ENCODE results near the gene CYP26B1. TPM values are rescaled to one million over a fixed set of nuclear protein-coding genes. Genes with fewer than 3 reads are reported as not detected.

Gene CYP26B1
- polyA plus RNA-seq, 1 experiment, result 0.27 TPM

DNA sequence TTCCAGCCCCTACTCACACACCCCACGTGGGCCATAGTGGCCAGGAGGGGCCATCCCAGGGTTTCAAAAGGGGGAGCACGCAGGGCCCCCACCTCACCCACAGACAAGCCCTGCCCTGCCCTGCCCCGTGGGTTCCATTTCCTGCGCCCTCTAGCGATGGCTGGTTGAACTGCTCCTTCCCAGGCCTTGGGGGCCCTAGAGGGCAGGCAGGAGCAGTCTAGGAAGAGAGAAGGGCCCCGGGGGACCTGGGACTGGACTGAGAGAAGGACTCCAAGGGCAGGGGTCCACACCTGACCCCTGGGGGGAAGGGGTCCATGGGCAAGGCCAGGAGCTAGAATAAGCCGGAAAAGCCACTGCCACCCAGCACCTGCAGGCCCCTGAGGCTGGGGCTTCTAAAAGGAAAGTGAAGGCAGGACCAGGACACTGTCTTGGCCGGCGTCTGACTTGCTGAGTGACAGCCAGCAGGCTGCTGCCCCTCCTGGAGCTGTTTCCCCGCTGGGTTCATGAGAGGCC is 10.1 kb downstream of the CYP26B1 start:
- ChIA-PET POLR2A (no interaction called here), CTCF (interaction anchor here (0.6 to 2.6 kb wide), 18 partner anchors 9 to 603 kb away, joined by 3 to 10 read pairs (median 4); no protein-coding TSS in a partner anchor)
- H3K36me3 ChIP-seq (ENCODE audit: control insufficient read depth, insufficient read depth, low read length), result no peaks in the 10 kb centered on the region
- peak; percentile 96 for TF ChIP-seq CTCF (IDR thresholded peaks at IDR 0.05; ENCODE audit: insufficient read depth, low read depth, low read length)
- no peak for DNase-seq (ENCODE audit: low read depth)
- no peak overlapping the region for H3K4me3 ChIP-seq (ENCODE audit: low read depth, low read length)
- H3K27me3 ChIP-seq (ENCODE audit: control insufficient read depth, insufficient read depth, low read length), result peaks cover 6% of the 10 kb centered on the region

- peaks cover 3% of the 10 kb centered on the region for H3K27me3 ChIP-seq (ENCODE audit: control insufficient read depth, insufficient read depth, low read length)
- DNase-seq (ENCODE audit: low read depth), result no peak
- H3K4me3 ChIP-seq (ENCODE audit: low read depth, low read length), result no peak overlapping the region
- ChIA-PET POLR2A (no interaction called here), CTCF (interaction anchor here (0.9 to 2.6 kb wide), 12 partner anchors 8 to 603 kb away, joined by 3 to 10 read pairs (median 5); no protein-coding TSS in a partner anchor)
- H3K36me3 ChIP-seq (ENCODE audit: control insufficient read depth, insufficient read depth, low read length), result no peaks in the 10 kb centered on the region
- no peak for TF ChIP-seq CTCF (IDR thresholded peaks at IDR 0.05; ENCODE audit: insufficient read depth, low read depth, low read length)
Measured at GRCh38 chr2:72136933-72137497, 10.6 kb downstream of the CYP26B1 start.

DNA sequence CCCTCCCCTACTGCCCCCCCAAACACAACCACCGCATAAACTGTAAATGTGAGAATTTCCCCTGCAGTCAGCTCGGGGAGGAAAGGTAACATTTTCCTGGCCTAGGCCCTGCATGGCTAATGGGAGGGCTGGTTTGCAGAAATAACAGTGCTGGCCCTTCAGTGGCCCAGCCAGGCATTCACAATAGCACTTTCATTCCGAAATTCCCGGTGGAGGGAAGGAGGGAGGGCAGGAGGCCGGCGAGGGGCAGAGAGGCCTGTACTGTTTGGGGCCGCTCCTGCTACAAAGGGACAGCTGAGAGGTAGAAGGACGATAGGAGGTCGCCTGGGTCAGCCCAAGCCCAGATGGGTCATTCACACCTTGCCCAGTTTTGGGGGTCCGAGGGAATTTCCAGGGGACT is 11.3 kb downstream of the CYP26B1 start:
- peaks cover 3% of the 10 kb centered on the region for H3K27me3 ChIP-seq (ENCODE audit: control insufficient read depth, insufficient read depth, low read length)
- ChIA-PET POLR2A (interaction anchor here (0.6 kb wide), 1 partner anchor 18 kb away, joined by 10 read pairs; no protein-coding TSS in a partner anchor), CTCF (interaction anchor here (0.9 to 2.6 kb wide), 4 partner anchors 8 to 340 kb away, joined by 3 to 10 read pairs (median 4); no protein-coding TSS in a partner anchor)
- no peak overlapping the region for H3K4me3 ChIP-seq (ENCODE audit: low read depth, low read length)
- DNase-seq (ENCODE audit: low read depth), result no peak
- no peaks in the 10 kb centered on the region for H3K36me3 ChIP-seq (ENCODE audit: control insufficient read depth, insufficient read depth, low read length)
- no peak for TF ChIP-seq CTCF (IDR thresholded peaks at IDR 0.05; ENCODE audit: insufficient read depth, low read depth, low read length)

- ChIA-PET CTCF (interaction anchor here (2.0 kb wide), 1 partner anchor 11 kb away, joined by 7 read pairs; no protein-coding TSS in a partner anchor), POLR2A (interaction anchor here (0.6 kb wide), 1 partner anchor 17 kb away, joined by 10 read pairs; no protein-coding TSS in a partner anchor)
- DNase-seq (ENCODE audit: low read depth), result no peak
- no peak for TF ChIP-seq CTCF (IDR thresholded peaks at IDR 0.05; ENCODE audit: insufficient read depth, low read depth, low read length)
- H3K4me3 ChIP-seq (ENCODE audit: low read depth, low read length), result no peak overlapping the region
- H3K36me3 ChIP-seq (ENCODE audit: control insufficient read depth, insufficient read depth, low read length), result no peaks in the 10 kb centered on the region
- peaks cover 2% of the 10 kb centered on the region for H3K27me3 ChIP-seq (ENCODE audit: control insufficient read depth, insufficient read depth, low read length)
Measured at GRCh38 chr2:72135921-72136320, 11.7 kb downstream of the CYP26B1 start.

- DNase-seq (ENCODE audit: low read depth), result no peak
- Histone ChIP-seq H3K36me3 (ENCODE audit: control insufficient read depth, insufficient read depth, low read length) (no peaks in the 10 kb centered on the region), H3K4me3 (ENCODE audit: low read depth, low read length) (no peak overlapping the region), H3K27me3 (ENCODE audit: control insufficient read depth, insufficient read depth, low read length) (peaks cover 2% of the 10 kb centered on the region)
- POLR2A ChIA-PET, result no interaction called here
- TF ChIP-seq CTCF (IDR thresholded peaks at IDR 0.05; ENCODE audit: insufficient read depth, low read depth, low read length), result no peak
- CTCF ChIA-PET, result interaction anchor here (2.0 kb wide), 1 partner anchor 10 kb away, joined by 7 read pairs; no protein-coding TSS in a partner anchor
Measured at GRCh38 chr2:72134997-72135800, 12.5 kb downstream of the CYP26B1 start.

Measured in BJ (cell line).